HTR-8/SVneo (cell line): ENCODE results near the gene SPATS1.

Experiments
- DNase-seq: peaks from one replicate; pipeline ENCODE4 v3.0.0; 2011; ENCODE audit warnings: low spot score, mixed read lengths; ENCODE audit not compliant: insufficient read length
- FAIRE-seq: peaks from 2 replicates; lab custom pipeline; 2011; peaks lifted over from hg19 to GRCh38; lab: Jason Lieb, UNC

SPATS1 gene, protein sequence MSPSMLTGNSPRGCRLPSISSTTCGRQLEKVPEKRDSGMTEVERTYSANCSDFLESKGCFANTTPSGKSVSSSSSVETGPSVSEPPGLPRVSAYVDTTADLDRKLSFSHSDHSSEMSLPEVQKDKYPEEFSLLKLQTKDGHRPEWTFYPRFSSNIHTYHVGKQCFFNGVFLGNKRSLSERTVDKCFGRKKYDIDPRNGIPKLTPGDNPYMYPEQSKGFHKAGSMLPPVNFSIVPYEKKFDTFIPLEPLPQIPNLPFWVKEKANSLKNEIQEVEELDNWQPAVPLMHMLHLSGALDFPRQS

DNA sequence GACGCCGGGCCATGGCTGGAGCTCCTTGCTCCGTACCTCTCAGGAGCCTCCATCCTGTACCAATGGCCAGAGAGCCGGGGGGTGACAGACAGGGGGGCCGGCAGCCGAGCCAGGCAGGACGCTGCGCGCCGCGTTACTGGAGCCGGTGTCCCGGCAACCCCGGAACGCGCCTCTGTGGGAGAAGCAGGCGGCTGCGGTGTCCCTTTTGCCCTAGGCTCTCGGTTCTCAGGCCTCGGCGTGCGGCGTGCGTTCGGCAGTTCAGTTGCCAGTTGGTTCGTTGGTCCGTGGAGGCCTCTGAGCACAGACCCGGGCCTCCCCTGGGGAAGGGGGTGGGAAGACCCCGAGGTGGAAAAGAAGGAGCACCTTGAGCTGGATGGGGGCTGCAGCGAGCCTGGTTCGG lies at the start of gene SPATS1:
Gene SPATS1, plus strand, starts transcription at position 162 of the 400 bp plus-strand sequence. CDS start 446 bp downstream, outside the sequence.
- DNase-seq, result no peak
- FAIRE-seq, result no peak

DNA sequence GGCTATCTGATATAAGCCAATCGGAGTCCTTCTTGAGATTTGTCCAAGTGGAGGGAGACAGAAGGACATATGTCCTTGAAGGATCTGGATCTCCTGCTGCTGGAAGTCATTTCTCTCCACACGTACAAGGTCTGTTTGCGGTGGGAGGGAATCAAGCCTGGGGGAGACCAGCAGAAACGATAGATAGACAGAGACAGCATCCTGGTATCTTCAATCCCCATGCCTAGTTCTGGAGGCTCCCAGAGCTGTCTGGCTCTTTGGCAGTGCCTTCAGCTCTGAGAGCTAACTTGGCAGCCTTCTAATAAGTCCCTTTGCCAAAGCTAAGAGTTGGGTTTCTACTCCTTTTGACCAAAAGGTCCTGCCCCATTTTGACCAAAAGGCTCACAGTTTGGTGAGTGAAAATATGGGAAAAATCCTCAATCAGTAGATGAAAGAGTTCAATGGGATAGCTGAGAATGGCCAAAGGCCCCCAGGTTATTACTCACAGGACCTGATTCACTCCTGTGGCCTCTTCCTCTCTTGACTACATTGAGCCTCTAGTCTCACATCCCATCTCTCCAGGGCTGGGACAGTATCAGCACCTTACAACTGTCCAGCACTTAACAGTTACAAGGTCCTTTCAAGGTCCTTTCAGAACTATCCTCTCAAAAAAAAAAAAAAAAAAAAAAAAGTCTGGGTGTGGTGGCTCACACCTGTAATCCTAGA lies 49.6 kb upstream of the SPATS1 start:
- FAIRE-seq, result no peak

DNA sequence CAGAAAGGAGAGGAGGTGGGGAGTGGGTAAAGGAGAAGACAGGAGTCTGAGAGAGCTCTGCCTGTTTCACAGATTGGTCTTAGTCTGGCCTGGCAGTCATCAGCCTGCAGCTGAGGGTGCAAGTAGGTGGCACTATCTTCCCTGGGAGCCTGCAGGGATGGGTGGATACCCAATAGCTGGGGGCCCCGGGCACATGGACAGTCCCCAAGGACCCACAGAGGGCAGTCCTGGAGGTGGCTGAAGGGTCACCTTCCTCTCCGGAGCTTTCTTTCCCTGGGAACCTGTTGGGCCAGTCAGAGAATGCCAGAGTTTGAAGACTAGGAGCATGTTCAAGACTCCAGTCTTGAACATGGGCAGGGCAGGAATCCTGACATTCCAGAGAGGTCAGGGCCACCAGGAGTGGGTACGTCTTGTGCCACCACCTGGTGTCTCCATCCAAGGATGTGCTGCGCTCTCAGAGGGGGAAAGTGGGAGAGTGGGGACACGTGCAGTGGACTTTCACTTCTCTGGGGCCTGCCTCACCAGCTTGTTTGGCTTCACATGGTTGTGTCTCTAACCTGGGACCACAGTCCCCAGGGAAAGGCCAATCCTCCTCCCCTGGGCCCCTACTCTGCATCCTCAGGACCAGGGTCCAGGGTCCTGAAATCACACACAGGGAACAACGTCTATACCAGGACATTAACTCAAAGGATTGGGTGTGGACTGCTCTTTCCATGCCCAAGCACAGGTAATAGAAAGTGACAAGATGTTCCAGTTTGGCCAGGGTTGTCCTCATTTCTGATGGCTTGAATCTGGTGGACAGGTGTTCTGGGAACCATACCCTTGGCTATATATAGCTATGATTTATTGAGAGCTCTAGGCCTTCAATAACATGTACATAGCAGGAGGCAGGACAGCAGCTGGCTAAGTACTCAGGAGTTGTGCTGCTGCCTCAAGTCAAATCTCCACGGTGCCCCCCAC lies 47.3 kb upstream of the SPATS1 start:
- FAIRE-seq (no peak), DNase-seq (no peak)

More for the DNA sequence above, 49.6 kb upstream of the SPATS1 start:
- DNase-seq, result no peak

DNA sequence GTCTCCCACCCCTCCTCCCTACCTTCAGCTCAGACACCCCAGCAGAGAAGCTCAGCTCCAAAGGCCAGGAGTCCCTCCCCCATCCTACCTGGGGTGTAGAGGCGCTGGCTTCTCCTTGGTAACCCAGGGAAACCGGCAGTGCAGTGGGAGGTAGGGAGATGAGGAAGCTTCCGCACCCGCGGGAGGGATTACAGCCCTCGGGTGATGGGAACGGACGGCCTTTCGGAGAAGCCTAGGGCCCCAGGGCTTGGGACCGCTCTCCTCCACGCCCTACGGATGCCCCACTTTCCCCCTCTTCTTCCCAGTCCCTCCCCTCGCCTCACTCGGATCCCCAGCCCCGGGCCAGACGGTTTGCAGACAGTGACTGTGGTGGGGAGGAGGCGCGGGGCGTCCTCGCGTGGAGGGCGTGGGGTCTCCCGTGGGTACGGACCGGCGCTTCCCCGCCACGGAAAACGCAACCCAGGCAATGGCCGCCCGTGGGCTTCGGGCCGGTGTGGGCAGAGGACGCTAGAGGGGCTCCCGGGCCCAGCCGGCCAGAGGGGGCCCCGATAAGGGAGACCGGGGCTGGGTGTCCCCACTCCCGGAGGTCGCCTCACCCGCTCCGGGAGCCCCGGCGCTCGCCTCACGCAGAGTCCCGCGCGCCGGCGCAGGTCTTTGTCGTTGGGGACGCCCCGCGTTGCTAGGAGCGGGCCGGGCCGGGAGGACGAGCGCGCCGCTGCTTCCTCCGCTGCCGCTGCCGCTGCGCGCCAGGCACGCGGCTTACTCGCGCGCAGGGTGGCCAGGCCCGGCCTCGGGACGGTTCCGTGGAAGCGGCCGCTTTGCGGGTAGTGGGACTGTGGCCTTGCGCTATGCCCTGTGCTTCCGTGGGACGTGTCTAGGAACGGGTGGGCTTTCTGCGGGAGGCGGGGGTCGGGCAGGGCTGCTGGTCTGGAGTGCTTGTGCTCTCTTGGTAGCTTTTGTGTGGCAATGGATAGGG lies 45.1 kb upstream of the SPATS1 start:
- DNase-seq (no peak), FAIRE-seq (peak; percentile 72)

DNA sequence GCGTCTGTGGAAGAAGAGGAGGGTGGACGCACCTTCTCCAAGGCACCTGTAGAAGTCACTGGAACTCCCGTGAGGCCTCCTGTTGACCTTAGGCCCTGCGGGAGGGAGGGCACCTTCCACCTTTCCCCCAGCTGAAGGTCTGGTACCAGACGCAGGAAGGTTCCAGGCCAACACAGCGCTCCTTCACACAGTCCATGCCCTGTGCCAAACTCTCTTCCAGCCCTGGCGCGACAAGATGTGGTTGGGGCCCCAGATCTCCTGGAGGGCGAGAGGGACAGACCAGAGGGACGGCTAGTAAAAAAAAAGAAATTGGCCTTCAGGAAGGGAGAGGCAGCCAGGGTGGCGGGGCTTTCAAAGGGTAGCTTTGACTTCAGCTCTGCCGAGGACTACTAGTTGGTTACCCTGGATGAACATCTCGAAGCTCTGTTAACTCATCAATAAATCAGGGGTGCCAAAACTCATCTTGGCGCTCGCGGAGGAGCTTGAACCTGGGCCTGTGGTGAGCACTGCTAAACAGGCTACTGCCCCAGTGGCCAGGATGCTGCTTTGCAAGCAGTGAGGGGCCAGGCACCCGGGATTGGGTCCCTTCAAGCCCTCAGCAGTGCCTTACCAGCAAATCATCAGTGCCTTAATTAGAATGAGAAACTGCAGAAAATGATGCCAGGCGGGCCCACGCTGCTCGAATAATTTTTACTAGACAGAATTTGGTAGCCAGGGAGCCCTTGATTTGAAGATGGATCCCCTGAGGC lies 44.2 kb upstream of the SPATS1 start:
- FAIRE-seq (peak; percentile 9), DNase-seq (no peak)

DNA sequence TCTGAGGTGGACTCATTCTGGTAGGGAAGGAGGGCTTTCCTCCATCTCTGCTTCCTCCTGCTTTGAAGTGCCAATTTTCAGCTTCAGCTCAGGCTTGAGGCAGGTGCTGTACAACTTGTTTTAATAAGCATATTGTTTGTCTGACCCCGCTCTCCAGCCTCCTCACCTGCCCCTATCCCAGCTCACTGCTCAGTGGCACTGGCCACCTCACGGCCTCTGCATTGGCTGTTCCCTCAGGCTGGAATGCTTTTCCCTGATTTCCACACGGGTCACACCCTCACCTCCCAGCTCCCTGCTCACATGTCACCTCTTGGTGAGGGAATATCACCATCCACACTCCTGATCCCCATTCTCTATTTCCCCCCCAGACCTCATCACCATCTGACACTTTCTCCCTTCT lies 43.6 kb upstream of the SPATS1 start:
- FAIRE-seq (no peak), DNase-seq (no peak)

DNA sequence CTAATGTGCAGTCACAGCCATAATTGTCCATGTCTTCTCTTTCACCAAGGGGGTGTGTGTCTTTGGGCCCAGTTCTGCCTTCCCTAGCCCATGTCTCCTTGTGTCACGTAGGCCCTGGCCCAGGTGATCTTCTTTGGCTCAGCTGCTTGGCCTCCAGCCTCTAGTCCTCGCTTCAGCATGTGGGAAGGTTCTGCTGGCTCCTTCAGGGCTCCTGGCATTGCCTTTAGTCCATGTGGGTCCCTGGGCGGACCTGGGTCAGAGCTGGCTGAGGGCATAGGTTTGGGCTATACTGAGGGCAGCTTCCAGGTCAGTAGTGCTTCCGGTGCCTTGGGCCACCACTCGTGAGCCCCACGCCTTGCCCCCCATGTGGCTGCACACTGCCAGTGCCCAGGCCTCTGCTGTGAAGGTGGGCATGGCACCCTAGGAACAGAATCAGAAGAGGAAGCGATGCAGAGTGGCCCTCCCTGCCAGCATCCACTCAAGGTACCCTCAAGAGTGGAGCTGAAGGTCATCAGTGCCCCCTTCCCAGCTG lies 42.1 kb upstream of the SPATS1 start:
- DNase-seq (no peak), FAIRE-seq (no peak)

DNA sequence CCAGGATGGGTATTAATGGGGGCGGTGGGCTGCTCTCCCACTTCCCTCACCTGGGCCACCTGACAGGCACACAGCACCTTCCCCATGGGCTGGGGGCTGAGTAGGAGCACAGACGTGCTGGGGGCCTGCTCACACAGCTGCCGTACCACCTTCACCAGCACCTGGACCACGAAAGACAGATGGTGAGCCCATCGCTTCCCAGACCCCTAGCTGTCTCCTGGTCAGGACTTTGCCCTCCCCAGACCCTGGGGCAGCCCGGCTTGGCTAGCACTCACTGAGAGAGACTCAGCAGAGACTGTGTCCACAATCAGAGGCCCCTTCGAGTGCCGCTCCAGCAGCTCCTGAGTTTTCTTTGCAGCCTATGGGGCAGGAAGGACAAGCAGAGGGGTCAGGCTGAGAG lies 41.3 kb upstream of the SPATS1 start:
- FAIRE-seq (no peak), DNase-seq (no peak)

DNA sequence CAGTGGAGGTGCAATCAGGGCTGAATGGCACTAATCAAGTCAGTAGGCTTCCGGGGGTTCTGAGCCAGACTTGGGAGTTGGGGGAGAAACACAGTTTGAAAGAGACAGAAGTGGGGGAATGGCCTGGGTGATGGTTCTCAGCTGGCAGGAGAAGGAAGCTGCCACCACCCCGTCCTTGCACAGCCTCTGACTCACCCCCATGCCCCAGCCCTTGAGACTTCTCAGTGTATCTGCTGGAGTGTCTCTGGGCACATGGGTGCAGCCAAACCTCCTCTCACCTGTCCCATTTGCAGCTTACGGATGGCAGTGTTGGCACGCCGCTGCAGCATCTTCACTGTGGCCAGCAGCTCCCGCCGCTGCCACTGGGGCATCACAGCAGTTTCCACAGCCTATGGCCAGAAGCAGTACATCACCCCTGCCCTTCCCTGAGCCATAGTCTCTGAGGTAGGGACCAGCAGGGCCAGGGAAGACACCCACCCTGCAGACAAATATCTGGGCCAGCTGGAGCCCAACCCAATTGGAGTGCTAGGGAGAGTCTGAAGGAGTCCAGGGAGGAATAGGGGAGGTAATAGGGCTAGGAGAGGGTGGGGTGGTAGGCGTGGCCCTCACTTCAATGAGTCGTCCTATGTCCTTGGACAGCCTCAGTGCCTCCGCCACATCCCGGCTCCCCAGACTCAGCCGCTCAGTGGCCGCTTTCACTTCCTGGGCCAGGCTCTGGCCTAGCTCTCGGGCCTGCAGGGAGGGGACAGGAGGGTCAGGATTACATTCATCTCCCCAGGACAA lies 40.5 kb upstream of the SPATS1 start:
- DNase-seq (no peak), FAIRE-seq (no peak)

DNA sequence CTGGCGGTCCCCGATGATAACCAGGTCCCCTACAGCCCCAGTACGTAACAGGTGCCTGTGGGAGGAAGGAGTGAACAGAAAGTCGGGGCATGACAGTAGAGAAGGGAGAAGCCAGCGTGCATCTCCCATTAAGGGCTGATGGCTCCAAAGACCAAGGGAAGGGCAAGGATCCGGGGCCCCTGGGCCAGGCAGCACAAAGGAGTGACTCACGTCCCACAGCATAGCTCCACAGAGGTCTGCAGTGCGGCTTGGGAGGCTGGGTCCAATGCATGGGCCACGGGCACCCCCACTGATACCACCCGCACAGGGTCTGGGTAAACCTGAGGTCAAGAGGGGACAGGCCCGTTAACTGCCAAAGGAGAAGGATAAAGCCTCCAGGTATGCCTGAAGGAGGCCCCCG lies 39.6 kb upstream of the SPATS1 start:
- no peak for FAIRE-seq

DNA sequence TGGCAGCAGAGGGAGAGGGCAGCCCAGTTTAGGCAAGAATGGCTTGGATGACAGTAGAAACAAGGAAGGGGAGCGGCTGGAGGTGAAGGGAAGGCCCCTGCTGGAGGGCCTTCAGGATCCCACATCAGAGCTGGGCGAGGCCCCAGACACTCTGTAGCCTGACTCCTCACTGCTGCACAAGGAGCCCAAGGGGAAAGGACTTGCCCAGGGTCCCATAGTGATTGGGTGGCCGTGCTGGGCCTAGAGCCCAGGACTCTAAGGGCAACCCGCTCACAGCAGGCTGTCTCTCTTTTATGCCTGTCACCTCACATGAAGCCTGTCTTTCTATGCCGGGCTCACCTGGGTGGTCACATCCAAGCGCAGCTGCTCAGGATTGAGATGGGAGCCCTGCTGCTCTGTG lies 38.6 kb upstream of the SPATS1 start:
- FAIRE-seq, result no peak

More for the DNA sequence above, 39.6 kb upstream of the SPATS1 start:
- DNase-seq, result no peak

DNA sequence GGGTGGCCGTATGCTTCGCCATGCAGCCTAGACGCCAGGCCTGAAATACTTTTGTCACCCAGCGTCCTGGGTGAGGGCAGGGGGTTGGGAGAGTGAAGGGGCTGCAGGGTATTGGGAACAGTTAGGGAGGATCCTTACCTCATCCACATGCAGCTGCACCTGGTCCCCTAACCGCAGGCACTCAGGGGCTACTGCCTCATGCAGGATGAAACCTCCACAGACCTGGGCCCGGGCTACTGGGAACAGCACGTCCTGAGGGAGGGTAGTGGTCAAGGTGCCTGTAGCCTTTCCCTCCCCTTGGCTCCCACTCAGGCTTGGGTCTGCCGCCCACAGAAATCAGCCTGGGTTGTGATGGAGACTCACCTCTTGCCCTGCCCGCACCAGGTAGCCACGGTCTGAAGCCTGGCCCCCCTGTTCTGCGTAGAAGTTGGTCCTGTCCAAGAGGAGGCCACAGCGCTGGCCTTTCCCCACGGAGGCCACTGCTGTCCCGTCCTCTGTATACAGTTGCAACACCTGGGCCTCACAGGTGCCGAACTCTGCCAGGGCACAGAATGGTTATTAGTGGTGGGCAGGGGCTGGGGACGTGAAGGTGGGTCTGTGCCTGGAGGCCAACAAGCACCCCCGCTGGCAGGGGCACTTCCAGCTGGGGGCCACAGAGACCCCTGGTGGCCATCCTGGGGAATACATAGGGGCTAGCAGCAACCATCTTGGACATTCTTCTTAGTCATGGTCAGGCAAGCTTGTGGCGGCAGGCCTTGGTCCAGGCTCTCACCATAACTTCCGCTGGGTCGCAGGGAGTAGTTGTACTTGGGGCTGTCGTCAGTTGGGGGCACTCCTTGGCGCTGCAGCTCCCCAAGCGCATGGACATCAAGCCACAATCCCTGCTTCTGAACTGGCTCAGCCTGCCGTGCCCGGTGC lies 37.9 kb upstream of the SPATS1 start:
- FAIRE-seq (no peak), DNase-seq (peak; percentile 48)

More for the DNA sequence above, 38.6 kb upstream of the SPATS1 start:
- DNase-seq, result no peak

DNA sequence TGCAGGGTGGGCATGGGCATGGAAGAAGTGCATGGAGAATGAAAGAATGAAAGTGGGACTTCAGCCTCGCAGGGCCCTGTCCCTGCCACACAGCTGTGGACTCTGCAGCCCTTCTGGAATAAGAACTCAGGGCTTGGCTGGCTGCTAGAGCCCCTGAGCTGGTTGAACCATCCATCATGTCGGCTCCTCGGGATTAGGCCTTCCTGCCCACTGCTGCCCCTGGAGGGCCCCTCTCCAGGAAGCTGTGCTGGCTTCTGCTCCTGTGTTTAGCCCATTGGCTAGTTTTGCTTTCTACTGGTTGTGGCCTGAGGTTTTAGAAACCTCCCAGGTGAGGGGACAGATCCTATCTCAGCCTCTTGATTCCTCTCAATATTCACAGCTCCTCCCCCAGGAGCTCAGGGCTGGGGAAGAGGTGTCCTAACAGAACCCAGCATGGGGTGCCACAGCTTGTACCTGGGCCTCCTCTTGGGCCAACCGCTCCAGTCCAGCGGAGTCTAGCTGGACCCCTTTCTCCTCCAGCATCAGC lies 37.2 kb upstream of the SPATS1 start:
- FAIRE-seq, result no peak
- no peak for DNase-seq

DNA sequence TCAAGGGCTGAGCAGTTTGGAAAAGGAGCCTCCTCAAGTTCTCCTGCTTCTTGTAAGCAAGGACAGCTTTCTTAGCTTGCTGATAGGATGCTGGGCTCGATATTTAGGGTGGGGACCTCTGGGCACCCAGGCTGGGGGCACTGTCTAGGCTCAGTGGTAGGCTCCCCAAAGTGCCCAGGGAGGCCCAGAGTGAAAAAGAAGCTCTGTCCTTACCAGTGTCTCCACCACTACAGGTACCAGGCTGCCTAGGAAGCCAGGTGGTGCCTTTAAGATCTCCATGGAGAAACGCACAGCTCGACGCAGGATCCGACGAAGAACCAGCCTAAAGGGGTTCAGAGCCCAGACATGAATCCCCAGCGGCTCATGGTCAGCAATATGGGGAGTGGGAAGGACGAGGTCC lies 35.7 kb upstream of the SPATS1 start:
- DNase-seq, result no peak
- FAIRE-seq, result no peak

DNA sequence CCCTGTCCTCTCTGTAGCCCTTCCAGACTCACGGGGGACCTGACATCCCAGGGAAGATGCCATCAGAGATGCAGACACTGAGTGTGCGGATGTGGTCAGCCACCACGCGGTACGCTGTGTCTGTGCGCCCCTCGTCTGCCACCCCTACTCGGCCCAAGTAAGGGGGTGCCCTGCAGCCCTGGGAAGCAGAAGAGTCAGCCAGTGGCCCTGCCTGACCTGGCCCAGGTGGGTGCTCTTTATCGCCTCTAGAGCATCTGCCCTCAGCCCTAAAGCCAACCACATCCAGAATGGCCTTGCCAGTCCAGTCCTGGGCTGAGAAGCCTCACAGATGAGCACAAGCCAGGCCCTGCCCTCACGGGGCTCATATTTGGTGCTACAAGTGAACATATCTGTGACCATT lies 35.2 kb upstream of the SPATS1 start:
- DNase-seq, result no peak
- no peak for FAIRE-seq

DNA sequence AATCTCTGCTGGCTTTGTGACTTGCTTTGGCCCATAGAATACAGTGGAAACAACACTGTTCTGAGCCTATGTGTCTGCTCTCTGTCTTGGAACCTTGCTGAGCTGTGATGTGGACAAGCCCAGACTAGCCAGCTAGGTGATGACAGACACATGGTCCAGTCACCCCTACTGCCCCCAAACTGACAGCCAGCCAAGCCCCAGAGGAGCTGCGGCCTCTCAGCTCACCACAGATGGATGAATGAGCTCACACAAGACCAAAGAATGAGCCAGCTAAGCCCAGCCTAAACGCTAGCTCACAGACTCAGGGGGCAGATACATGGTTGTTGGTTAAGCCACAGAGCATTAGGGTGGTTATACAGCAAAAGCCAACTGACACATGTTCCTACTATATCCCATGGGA lies 33.4 kb upstream of the SPATS1 start:
- peak; percentile 27 for DNase-seq
- FAIRE-seq, result peak; percentile 83

DNA sequence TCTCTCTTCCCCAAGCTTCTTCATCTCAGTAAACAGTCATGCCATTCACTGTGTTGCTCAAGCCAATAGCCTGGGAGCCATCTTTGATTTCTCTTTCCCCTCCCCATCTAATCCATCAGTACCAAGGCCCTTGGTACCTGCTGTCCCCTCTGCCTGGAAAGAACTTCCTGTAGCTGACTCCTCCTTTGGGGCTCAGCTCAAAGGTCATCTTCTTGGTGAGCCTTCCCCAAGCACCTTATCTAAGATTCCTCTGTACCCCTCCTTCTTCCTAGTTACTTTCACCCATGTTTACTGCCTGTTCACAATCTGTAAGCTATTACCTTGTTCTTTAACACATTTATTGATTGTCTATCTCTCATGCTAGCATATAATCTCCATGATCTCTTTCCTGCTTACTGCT lies 32.8 kb upstream of the SPATS1 start:
- FAIRE-seq (no peak), DNase-seq (no peak)
